Measurements from ENCODE around the gene MOB3A.

The MOB3A gene

GRCh38 chr19:2033115-2033824, 62.9 kb downstream of the MOB3A start:
- no peak for DNase-seq (ENCODE audit: low spot score)

- peak; percentile 76 for DNase-seq (ENCODE audit: low spot score)
Observed at GRCh38 chr19:2032296-2032941, 63.7 kb downstream of the MOB3A start.

- DNase-seq (ENCODE audit: low spot score): no peak
Observed at GRCh38 chr19:2027361-2027760, 68.8 kb downstream of the MOB3A start.

- DNase-seq (ENCODE audit: low spot score): no peak
Observed at GRCh38 chr19:2026770-2027169, 69.4 kb downstream of the MOB3A start.

DNA sequence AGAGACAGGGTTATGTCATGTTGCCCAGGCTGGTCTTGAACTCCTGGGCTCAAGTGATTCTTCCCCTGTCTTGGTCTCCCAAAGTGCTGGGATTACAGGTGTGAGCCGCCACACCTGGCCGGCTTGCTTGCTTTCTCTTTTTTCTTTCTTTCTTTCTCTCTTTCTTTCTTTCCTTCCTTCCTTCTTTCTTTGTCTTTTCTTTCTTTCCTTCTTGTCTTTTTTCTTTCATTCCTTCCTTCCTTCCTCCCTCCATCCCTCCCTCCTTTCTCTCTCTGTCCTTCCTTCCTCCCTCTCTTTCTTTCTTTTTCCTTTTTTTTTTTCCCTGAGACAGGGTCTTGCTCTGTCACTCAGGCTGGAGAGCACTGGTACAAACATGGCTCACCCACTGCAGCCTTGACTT, 73.8 kb downstream of the MOB3A start:
- no peak for DNase-seq (ENCODE audit: low spot score)

DNA sequence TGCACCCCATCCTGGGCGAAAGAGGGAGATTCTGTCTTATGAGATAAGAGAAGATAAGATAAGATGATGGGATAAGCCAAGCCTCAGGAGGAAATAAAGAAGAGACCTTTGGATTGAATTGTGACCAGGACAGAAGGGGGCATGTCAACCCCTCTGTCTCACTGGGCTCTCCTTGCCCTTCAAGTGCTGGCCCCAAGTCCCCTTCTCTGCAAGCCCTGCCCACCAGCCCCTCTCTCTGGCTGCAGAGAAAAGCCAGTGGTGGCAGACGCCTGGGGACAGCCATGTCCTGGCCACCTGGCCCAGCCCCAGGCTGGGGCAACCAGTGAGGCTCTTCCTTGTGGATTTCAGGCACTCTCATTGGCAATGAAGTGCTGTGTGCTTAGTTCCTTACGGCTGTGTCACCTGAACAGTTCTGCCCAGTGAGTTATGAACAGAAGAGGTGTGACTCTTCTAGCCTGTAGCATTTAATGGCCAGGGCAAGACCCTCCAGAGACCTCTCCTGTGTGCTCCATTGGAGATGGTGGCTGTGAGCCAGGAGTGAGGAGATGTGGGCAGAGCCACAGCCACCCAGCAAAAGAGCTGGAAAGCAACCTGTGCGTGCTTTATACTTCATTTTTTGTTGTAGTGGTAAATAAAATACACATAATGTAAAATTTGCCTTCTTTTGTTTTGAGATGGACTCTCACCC, 74.5 kb downstream of the MOB3A start:
- no peak for DNase-seq (ENCODE audit: low spot score)
